NAMALWA (cell line): ENCODE results near the gene THBD.

Source experiments
- DNase-seq: peaks from one replicate; pipeline ENCODE4 v3.0.0-alpha.2; 2015; ENCODE audit warnings: low spot score

Gene THBD, protein sequence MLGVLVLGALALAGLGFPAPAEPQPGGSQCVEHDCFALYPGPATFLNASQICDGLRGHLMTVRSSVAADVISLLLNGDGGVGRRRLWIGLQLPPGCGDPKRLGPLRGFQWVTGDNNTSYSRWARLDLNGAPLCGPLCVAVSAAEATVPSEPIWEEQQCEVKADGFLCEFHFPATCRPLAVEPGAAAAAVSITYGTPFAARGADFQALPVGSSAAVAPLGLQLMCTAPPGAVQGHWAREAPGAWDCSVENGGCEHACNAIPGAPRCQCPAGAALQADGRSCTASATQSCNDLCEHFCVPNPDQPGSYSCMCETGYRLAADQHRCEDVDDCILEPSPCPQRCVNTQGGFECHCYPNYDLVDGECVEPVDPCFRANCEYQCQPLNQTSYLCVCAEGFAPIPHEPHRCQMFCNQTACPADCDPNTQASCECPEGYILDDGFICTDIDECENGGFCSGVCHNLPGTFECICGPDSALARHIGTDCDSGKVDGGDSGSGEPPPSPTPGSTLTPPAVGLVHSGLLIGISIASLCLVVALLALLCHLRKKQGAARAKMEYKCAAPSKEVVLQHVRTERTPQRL

DNA sequence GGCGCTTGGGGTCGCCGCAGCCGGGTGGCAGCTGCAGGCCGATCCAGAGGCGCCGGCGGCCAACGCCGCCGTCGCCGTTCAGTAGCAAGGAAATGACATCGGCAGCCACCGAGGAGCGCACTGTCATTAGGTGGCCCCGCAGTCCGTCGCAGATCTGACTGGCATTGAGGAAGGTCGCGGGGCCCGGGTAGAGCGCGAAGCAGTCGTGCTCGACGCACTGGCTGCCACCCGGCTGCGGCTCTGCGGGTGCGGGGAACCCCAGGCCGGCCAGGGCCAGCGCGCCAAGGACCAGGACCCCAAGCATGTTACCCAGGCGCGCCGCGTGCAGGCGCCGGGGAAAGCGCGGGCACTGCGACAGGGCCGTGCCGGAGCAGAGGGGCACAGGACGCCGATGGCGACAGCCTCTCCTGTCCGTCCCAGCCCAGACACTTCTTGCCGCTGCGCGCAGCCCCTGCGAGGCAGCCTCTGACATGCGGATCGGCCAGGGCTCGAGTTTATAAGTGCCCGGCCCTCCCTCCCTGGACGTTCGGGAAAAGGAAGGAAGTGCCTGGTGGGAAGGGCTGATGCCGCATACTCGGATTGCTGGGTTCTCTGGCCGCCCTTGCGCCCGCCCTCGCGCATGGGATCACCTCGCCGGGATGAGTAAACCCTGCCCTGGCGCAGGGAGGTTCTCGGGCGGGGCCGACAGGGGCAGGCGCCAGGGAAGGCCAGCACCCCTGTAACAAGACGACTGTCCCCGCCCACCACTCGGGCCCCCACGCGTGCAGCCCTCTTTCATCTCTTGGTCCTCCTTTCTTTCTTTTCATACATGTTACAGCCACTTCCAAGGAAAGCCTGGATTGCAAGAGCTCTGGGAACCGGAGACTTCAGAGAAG is at the start of gene THBD:
Gene THBD (minus strand): TSS at position 472 of the 875 bp plus-strand sequence. CDS start 168 bp downstream, at position 304.
- DNase-seq: no peak

DNA sequence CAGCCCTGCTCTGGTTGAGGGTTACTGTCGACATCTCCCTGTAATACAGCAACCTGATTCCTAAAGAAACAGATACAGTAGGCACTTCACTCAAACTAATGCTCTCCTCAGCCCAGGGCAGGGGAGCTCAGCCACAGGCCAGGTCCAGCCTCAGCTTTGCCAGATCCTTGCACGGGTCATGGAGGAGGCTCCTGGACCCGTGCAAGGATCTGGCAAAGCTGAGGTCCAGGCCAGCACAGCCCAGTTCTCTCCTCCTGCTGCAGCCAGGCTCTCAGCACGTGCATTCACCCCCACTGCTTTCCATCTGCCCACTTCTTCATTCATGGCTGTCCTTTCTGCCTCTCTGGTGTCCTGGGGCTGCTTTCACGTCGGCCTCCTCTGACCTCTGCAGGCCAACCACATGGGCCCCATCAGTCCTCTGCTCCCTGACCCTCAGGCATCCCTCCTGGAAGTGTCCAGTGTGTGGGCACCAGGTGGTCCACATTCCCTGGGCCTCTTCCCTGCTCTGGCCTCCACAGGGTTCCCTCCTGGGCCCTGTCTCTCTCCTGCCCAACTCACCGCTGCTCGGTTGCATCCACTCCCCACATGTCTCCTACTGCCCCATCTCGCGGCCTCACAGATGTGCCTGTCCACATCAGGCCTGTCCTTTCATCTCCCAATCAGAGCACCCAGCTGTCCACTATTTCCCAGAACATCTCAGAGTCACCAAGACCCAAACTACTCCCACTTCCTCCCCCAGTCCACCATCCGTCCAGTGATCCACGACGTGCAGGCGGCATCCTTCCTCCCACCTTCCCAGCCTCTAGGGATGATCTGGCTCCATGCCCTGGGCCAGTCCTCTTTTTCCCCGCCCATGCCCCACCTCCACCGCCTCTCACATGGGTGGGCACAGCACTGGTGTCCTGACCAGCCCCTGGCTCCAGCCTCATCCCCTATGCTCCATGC is 48.4 kb upstream of the THBD start:
- DNase-seq: no peak

DNA sequence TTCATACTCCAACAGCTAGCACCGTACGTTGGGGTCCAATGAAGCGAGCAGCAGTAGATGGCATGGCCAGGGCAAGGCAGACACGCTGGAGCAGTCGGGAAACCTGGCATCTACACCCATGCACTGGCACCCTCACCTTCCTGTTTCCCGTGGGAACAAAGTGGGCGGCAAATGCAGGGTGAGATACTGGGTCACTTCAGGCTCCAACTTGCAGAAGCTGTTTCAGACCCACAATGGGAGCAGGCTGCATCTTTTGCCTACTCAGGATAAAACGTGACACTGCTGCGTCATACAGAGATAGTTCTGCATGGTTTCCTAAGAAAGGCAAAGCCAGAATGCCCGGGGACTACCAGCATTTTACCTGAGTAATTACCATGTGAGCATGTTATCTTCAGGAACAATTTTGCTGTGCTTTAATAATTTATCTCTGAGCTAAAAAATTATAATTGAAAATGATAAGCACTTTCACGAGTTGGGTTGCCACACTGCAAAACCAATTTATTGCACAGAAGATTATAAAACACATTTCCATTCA is 47.6 kb upstream of the THBD start:
- no peak for DNase-seq

DNA sequence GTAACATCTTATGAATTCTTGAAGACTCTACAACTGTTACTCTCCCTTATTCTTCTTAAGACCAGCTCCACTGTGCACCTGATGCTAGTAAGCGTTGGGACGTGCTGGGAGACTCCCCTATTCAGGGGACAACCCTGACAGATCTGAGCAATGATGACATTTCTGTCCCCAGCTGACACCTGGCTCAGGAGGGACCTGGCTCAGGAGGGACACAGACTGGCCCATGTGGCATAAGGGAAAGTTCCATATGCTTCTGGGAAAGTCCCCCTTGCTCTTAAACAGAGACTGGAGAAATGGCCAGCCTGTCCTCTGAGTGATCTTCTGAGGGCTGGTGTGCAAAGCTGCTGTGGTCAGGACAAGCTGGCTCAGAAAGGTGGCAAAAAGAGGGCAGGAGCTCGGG is 46.6 kb upstream of the THBD start:
- no peak for DNase-seq

DNA sequence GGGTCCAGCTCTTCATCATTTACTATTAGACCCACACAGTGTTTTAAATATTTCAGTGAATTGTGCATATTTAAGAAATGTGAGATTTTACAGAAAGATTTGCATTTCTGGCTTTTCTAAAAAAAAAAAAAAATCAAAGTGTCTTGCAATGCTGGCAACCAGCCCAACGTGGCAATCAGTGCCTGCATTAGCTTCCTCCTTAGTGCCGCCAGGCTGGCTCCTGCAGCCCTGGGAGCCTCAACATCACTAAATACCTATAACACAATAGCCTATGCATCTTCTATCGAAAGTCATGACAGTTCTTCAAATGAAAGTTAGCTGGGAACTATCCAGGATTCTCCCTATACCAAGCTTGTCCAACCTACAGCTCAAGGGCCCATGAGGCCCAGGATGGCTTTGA is 46.0 kb upstream of the THBD start:
- no peak for DNase-seq

DNA sequence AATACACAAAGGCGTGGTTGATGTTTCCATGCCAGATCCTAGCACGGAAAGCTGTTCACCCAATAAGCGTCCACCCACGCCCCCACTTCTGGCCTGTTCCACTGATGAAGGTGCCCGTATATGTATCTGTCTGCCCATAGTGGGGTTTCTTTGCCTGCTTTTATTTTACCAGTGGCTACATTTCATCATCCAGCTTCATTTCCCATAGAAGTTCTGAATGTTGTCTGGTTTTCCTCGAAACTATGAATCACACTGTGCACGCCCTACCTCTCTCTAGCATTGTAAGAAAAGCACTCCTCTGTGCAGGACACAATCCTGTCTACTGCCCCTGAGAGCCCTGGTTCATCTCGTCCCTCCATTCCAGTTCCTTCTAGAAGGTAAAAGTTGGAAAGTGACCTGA is 45.5 kb upstream of the THBD start:
- DNase-seq: no peak

DNA sequence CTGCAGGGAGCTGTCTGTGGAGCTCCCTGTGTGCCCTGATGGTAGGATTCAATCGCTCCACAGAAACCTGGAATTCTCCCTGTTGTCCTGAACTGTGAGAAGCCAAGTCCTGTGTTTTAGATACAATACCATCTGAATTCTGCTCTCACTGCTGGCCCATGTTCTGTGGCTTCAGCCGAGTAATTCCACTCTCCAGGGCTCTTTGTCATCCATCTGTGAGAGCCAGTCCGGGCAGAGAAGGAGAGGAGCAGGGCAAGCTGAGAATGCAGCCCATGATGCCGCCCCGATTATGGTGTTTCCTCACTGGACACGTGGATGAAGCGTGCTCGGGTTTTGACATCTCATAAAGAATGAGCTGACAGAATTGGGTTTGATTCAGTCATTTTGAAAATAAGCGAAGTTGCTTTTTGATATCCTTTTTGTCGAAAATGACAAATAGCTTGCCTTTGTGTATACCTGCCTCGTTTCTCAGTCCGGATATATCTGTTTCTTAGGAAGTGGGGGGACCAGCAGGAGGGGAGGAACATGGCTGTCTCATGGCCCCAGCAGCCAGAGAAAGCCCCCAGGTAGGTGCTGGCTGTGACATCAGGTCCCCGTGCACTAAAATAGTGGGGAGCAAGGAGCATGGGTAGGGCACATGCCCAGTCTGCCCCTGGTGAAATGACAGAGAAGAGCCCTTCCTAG is 44.9 kb upstream of the THBD start:
- DNase-seq: no peak

DNA sequence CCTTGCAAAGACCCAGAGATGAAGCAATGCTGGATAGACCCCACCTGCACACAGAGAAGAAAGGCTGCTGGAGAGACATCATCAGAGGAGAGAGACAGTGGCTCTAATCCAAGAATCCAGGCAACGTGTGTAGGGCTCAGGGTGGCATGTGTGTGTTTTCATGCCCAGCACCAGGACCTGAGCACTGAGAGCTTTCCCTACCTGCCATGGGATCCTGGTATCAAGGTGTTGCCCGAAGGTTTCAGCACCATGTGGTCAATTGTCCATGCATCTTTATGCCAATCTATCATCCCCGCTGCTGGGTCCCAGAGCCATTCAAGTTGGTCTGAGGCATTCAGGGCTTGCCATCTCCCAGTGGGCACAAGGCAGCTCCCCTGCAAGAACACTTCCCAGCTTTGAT is 44.1 kb upstream of the THBD start:
- no peak for DNase-seq

DNA sequence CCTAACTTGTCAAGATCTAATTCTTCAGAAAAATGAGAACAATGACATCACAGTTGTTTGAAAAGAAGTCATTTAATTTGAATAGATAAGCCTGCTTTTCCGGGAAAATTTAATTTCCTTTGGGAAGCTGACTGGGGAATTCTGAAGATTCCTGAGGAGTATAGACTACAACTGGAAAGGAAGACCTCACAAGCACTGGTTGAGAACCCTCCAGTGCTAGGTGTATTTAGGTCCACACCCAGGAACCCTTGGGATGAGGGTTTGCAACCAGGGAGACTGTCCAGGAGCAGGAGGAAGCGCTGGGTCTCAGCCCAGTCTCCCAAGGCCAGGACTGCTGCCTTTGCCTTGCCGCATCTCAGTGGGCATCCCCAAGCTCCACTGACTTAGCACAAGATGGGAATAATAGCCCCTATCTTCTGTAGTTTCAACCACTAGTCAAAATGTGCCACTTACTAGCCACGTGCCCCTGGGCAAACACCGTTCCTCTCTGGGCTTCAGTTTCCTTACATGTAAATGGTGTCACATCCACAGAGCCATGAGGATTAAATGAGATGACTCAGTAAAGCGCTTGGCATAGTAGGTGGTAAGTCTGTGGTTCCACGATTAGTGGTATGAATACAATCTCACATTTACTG is 43.5 kb upstream of the THBD start:
- no peak for DNase-seq

DNA sequence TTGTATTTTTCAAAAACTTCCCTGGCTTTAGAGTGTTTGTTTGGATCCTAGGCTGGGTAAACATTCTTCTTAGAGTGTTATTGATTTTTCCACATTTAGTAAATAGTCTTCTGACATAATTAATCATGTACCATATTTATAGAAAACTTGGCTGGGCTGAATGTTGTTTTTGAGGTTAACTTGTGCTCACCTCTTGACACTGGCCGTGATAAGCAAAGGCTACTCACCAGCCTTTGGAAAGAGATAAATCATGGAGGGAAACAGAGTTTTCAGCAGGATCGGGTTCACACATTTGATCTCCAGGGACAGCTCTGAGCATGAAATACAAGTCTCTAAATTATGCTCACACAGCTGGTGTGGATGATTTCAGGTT is 42.9 kb upstream of the THBD start:
- no peak for DNase-seq

DNA sequence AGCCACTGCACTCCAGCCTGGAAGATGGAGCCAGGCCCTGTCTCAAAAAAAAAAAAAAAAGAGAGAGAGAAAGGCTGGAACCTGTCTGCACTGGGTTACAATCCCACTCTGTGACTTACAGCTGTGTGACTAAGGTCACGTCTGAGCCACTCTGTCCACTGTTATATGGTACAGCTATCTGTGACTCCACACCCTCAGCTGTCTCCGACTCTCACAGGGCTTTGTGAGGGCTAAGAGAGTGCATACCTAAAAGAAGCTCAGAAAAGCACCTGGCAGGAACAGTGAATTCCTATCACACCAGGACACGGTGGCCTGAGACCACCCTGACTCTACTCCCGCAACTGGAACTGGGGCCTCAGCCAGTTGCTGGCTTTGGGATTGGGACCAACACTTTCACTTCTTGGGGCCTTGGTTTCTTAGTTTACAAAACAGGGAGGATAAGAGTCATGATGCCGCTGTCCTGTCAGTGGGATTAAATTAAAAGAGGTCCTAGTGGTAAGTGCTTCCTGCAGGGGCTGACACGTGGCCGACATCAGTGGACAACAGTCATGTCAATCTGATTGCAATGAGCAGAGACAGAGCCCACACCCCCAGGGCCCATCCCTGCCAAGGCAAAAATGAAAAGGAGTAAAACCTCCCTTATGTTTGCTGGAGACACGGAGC is 42.4 kb upstream of the THBD start:
- no peak for DNase-seq

DNA sequence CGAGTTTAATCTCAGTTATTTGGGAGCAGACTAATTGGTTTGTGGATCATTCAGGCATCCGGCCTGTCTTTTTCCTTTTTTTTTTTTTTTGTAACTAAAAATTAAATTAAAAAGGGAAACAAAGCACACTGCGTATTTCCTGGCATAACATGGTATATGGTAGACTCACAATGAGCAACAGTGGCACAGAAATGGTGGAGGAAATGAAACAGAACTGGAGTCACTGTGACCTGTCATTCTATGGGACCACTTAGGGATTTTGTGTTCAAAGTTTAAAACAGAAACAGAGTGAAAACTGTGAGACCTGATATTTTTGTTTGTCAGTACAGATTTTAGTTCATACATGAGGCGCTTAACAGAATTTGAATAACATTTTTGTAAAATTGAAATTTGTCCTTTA is 41.4 kb upstream of the THBD start:
- no peak for DNase-seq

DNA sequence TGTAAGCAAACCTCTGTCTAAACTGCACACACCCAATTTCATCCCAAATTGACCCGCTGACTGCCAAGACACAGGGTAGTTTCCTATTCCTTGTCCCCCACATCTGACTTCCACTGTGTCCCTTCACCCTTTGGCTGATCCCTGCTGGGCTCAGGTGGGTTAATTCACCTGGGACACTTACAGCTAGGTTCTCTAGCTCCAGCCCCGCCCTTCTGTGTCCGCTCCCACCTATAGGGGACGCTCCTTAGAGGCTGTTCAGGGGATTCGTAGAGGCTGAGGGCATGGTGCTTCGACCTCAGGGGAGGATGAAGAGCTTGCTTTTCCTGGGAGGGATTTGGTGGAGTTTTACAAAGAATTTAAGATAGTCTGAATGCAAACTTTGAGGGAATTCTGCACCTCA is 40.7 kb upstream of the THBD start:
- no peak for DNase-seq

DNA sequence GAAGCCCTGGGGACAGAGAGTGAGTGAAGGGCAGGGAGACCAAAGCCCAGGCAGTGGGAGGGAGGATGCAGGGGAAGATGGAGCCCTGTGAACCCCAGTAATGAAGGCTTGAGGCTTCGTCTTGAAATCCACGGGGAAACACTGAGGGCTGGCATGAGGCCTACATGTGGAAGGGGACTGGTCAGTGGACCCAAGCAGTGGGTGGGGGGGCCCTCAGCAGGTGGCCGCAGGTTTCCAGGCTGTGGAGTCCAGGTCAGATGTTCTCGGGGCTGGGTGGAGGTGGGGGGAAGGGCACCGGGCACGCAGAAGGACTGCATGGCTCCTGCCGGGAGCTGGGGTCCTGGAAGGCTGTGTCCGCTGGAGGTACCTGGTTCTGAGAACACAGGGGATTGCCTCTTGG is 39.4 kb upstream of the THBD start:
- no peak for DNase-seq

DNA sequence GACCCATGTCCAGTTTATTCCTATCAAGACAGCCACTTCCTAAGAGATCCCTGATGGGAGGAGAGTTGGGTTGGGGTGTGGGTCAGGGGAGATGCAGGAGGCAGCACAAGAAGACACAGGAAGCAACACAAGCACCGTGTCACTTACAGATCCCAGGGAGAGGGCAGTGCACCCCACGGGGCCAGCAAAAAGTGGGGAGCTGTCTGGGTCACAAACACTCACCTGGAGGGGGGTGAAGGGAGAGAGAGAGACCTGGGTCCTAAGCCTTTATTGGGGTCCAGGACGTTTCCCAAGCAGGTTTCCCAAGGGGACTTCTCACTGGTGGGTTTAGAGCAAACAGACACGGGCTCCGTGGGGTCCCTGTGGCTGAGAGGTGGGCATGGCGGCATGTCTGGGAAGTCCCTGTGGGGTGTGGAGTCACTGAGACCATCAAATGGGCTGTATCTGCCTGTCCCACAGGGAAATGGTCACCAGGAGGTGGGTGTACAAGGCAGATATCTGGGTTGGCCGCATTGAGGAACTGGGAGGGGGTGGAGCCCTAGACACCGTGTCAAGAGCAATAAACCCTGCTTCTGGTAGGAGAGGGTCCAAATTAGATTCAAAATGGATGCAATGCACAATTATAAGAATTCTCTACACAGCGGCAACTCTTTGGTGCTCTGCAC is 38.2 kb upstream of the THBD start:
- no peak for DNase-seq

DNA sequence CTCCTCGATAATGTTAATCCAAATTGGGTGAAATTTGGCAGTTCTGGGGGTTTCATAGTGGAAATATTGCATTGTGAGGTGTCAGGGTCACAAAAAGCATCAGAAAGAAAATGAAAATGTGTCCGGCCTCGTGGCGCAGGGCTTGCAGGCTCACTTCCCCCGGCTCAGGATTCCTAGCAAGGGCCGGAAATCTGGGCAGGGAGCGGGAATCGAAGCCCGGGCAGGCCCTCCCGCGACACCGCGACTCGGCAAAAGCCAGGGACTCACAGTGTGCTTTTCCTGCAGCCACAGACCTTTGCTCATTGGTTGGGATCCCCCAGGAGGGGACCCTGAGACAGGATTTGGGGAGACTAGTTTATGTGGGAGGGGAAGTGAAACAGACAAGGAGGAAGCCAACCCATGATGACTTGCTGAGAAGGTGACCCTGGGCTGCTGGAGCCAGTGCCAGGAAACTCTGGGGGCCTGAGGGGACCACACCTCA is 37.5 kb upstream of the THBD start:
- no peak for DNase-seq

DNA sequence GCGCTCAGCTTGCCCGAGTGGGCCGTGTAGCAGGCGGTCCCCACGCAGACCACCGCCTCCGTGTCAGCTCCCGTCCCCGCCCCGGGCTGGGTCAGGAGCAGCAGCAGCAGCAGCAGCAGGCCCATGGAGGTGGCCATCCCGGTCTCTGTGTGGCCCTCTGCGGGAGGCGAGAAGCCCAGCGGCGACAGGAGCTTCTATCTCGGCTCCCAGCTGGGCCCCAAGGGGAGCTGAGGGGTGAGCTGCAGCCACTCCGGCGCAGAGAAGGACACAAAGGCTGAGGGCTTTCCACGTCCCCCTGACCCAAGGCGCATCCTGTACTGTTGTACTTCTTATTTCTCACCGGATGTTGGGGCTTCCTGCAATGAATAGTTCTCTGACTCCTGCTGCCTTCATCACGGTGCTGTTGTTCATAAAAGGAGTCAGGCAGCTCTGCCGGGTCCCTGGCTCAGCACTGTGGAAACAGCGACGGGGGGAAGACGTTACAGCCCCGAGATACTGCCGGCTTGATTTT is 36.6 kb upstream of the THBD start, which contains the start of gene CD93:
Gene CD93 (minus strand): TSS at position 269 of the 511 bp plus-strand sequence. CDS start 132 bp downstream, at position 137.
- no peak for DNase-seq

DNA sequence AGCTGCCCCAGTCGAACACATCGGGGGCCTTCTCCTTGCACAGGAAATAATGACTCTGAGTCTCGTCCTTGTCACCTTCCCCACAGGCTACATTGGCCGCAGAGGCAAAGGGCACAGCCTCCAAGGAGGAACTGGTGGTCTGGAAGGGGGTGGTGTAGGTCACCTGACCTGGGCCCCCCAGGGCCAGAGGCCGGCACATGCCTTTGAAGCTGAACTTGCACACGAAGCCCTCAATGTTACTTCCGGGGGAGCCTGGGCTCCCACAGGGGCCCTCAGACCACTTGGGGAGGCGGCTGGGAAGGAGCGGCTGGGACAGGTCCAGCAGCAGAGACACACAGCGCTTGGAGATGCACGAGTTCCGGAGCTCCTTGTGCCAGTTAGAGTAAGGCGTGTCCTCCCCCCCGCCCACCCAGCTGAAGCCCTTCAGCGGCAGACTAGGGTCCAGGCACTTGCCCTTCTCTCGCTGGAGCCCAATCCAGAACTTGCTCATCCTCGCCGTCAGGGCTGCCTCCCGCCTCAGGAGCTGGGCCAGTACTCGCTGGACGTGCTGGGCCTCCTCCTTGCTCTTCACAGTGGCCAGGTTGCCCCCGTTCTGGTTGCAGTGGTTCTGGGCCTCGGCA is 36.1 kb upstream of the THBD start:
- DNase-seq: no peak
